Measurements from ENCODE around the gene CERT1.

CERT1 gene

DNA sequence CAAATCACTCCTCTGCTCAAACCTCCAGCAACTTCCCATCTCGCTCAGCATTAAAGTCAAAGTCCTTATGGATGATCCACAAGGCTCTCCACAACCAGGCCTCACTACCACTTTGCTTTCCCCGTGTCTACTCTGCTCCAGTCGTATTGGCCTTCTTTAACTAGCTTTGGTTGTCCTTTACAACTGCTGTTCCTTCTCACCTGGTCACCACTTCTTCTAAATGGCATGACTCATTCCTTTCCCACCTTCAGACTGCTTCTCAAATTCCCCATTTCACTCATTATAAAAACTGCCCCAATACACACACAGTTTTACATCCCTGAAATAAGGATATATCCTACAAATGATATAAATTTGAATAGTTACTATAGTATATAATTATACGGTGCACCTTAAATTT, 30.4 kb downstream of the CERT1 start:
- TF ChIP-seq, protein P1, sequence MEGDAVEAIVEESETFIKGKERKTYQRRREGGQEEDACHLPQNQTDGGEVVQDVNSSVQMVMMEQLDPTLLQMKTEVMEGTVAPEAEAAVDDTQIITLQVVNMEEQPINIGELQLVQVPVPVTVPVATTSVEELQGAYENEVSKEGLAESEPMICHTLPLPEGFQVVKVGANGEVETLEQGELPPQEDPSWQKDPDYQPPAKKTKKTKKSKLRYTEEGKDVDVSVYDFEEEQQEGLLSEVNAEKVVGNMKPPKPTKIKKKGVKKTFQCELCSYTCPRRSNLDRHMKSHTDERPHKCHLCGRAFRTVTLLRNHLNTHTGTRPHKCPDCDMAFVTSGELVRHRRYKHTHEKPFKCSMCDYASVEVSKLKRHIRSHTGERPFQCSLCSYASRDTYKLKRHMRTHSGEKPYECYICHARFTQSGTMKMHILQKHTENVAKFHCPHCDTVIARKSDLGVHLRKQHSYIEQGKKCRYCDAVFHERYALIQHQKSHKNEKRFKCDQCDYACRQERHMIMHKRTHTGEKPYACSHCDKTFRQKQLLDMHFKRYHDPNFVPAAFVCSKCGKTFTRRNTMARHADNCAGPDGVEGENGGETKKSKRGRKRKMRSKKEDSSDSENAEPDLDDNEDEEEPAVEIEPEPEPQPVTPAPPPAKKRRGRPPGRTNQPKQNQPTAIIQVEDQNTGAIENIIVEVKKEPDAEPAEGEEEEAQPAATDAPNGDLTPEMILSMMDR (IDR thresholded peaks at IDR 0.05), result no peak

DNA sequence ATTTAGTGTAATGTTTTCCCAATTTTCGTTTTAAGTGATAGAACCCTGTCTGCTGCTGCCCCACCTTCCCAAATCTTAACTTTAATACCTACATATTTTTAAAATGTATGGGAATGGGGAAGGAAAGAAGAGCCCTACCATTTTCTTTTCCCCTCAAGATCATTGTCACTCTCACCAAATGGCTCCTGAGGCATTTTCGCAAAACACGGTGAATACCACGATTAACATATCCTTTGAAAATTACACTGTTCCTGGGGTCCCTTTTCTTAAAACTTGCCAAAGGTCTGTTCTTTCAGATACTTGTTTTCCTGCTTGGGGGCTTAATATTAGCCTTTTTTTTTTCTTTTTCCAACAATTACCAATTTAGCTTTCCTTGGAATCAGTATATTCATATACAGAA, 36.1 kb downstream of the CERT1 start:
- TF ChIP-seq, protein P1 (IDR thresholded peaks at IDR 0.05), result no peak

DNA sequence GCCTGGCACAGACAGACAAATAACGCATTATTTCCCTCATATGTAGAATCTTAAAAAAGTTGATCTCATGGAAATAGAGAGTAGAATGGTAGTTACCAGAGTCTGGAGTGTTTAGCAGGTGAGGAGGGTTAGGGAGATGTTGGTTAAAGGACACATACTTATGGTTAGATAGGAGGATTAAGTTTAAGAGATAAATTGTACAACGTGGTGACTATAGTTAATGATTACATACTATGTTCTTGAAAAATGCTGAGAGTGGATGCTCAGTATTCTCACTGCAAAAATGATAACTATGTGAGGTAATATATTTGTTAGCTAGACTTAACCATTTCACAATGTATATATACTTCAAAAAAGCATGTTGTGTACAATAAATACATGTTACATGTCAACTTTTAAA, 38.0 kb downstream of the CERT1 start:
- TF ChIP-seq, protein P1 (IDR thresholded peaks at IDR 0.05), result no peak

- TF ChIP-seq, protein P1 (IDR thresholded peaks at IDR 0.05), result no peak
These were observed 38.5 kb downstream of the CERT1 start for GRCh38 chr5:75472973-75473372.

DNA sequence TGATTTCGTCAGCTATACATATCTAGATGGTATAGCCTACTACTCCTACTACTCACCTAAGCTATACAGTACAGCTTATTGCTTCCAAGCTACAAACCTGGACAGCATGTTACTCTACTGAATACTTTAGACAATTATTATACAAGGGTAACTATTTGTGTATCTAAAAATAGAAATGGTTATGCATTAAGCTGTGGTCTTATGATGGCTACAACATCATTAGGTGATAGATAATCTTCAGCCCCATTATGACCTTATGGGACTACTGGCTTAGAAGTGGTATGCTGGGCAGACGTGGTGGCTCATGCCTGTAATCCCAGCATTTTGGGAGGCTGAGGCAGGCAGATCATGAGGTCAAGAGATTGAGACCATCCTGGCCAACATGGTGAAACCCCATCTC, 40.2 kb downstream of the CERT1 start:
- TF ChIP-seq, protein P1 (IDR thresholded peaks at IDR 0.05), result no peak

DNA sequence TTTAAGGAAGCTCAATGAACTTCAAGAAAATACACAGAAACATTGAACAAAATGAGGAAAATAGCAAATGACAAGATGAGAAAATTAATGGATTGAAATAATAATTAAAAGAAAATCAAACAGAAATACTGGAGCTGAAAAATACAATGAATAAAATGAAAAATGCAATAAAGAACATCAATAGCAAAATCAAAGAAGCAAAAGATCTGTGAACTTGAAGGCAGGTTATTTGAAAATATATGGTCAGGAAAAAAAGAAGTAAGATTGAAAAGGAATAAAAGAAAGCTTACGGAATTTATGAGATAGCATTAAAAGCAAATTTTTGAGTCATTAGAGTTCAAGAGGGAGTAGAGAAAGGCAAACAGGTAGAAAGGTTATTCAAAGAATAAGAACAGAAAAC, 42.4 kb downstream of the CERT1 start:
- TF ChIP-seq, protein P1 (IDR thresholded peaks at IDR 0.05), result no peak

GRCh38 chr5:75468593-75468992, 42.8 kb downstream of the CERT1 start:
- TF ChIP-seq, protein P1 (IDR thresholded peaks at IDR 0.05), result no peak

- TF ChIP-seq, protein P1 (IDR thresholded peaks at IDR 0.05), result no peak
These were observed 45.3 kb downstream of the CERT1 start for GRCh38 chr5:75466006-75466716.

All from LNCAP (cell line).